ENCODE data around the gene TOB1.

The TOB1 gene

DNA sequence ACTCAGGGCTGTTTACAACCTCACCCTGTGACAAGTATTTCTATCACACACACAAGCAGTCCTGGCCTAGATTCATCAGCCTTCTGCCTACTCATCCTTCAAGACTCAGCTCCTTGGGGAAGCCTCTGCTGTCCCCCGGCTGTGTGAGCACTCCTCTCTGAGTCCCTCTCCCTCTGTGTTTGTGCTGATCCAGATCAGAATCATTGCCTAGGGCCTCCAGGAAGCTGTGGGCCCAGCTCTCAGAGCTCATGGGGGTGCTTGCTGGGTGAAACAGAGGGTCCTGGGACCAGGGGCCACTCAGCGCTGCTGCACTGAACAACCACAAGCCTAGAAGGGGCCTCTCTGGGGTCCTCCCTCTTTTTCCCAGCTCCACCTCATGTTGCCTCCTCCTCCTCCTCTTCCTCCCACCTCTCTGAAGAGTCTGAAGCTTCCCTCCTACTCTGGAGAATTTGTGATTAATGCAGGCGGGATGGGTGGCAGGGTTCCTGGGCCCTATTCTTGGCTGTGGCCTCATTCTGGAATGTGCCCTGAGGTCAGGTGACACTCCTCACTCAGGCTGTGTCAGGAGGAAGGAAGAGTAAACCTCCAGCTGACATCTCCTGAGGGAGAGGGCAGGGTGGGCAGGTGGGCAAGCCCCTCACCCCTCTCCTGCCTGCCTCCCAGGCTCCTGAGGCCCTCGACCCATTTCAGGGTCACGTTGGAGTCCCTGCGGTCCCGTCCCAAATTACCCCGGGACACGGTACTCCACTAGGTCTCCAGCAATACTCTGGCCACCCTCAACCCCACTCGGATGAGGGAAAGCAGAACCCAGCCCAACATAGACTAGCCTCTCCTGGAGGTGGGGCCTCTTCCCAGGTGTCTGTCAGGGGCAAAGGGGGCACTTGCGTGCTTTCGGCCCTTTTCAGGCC, 20.7 kb downstream of the TOB1 start:
- no peak for DNase-seq (ENCODE audit: low read depth, low spot score)

DNA sequence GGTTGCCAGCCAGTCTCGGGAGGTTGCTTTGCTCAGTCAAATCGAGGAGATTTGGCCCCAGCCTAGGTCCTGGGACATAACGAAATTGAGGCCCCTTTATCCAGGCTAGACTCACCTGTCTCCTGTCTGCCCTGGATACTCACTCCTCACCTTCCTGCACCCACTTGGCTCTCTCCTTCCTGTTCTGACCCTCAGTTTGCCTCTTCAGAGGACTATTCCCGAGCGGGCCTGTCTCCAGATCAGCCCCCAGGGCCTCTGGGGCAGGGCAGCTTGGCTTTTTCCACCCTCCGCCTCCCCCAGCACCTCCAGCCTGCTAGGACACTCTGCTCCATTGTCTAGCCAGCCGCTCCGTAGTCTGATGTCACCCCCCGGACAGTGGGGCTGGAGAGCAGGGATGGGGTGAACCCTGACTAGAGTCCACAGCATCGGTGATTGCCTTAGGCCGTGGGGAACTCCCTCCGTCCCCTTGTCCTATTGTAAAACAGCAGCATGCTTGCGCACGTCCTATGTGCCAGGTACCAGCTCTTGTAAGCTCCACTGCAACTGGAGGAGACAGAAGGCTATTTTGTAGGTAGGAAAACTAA, 21.9 kb downstream of the TOB1 start:
- no peak for DNase-seq (ENCODE audit: low read depth, low spot score)

DNA sequence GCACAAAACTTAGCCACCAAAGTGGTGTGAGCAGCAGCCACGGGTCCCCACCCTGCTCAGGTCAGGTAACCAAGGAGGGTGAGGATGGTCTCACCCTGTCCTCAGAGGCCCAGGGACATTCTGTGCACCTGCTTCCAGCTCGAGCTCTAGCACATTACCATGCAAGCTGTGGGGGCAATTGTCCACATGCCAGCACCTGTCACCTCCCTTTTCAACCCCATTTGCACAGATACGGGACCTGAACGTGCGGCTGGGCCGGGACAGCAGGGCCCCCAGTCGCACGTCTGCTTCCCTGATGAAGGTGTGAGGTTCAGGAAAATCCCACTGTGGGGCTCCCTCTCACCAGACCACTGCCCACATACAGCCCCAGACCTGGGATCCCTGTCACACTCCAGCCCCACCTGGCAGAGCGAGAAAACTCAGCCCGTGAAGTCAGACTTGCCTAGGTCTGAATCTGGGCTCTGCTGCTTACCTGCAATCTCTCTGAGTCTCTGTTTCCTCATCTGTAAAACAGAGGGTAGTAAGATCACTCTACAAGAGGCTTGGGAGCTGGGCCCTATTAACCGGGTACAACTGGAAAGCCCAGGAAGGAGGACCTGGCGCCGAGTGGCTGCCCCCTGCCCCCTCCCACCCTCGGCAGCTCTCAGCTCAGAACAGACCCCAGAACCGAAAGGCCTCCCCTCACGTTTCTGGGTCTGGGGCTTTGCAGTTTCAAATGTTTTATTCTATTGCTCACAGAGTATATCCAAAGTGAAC, 22.8 kb downstream of the TOB1 start:
- DNase-seq (ENCODE audit: low read depth, low spot score), result no peak

DNA sequence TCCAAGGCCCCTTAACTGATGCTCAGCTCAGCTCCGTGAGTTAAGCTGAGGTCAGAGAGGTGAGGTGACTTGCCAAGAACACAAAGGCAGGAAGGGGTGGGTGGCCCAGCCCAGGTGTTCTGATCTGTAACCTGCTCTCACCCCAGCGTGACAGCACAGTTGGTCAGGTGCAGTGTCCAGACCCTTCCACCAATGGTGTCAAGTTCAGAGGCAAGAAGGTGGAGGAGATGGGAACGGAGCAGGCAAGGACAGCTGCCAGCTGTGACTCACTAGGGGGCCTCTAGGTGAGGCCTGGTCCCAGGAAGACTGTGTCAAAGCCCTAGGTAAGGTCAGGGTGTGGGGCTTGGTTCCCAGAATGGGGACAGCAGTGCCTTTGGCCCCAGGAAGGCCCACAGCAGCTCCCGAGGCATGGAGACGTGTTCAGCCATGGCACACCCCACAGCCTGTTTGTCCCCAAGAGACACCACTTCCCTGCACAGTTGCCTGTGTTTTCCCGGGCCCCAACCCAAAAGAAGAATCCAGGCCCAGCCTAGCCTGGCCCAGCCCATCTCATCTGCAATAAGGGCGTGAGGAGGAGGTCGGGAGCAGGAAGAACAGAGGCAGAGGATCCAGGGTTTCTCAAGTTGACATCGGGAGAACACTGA, 23.5 kb downstream of the TOB1 start:
- no peak for DNase-seq (ENCODE audit: low read depth, low spot score)

DNA sequence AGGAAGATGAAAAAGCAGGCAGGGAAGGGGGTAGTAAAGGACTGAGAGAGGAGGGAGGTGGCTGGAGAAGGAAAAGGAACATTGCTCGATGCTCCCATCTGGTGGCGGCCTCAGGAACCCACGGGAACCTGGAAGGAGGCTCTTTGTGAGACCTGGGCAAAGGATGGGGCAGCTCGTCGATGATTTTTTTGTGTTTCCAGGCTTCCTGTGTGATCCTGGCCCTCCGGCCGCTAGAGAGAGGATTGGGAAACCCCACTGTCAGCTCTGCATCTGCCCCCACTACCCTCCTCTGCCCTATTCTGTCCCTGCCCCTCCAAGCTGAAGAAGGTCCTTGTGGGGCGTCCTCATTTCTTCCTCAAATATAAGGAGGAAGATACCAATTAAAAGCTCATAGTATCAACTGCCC, 24.2 kb downstream of the TOB1 start:
- no peak for DNase-seq (ENCODE audit: low read depth, low spot score)

DNA sequence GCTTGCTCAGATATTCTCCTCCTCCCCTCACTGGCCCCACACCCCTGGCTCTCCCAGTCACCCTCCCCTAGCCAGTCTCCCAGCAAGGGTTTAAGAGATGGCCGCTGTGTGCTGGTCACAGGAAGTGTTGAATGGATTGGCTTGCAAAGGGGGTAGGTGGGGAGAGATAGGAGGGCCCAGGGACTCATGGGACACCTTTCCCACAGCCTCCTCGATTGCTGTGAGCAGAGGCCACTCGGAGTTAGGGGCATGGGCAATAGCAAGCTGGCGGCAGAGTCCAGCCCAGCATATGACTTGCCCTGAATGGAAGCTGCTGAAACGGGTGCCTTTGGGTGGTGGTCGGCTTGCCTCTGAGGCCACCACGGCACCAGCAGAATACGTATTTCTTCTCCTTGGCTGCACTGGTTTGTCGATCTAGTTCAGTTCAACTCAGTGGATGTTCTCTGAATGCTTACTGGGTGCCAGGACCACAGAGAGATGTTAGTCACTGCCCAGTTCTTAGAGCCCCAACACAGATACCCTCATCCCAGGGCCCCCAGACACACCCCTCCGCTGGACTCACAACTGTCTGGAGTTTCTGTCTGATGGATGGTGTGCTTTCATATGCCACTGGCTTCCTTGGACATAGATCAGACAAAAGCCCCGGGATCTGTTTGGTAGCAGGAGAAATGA, 24.7 kb downstream of the TOB1 start:
- DNase-seq (ENCODE audit: low read depth, low spot score), result no peak

DNA sequence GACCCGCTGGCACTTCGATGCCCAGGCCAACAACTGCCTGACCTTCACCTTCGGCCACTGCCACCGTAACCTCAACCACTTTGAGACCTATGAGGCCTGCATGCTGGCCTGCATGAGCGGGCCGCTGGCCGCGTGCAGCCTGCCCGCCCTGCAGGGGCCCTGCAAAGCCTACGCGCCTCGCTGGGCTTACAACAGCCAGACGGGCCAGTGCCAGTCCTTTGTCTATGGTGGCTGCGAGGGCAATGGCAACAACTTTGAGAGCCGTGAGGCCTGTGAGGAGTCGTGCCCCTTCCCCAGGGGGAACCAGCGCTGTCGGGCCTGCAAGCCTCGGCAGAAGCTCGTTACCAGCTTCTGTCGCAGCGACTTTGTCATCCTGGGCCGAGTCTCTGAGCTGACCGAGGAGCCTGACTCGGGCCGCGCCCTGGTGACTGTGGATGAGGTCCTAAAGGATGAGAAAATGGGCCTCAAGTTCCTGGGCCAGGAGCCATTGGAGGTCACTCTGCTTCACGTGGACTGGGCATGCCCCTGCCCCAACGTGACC, 25.8 kb downstream of the TOB1 start:
- DNase-seq (ENCODE audit: low read depth, low spot score), result no peak

DNA sequence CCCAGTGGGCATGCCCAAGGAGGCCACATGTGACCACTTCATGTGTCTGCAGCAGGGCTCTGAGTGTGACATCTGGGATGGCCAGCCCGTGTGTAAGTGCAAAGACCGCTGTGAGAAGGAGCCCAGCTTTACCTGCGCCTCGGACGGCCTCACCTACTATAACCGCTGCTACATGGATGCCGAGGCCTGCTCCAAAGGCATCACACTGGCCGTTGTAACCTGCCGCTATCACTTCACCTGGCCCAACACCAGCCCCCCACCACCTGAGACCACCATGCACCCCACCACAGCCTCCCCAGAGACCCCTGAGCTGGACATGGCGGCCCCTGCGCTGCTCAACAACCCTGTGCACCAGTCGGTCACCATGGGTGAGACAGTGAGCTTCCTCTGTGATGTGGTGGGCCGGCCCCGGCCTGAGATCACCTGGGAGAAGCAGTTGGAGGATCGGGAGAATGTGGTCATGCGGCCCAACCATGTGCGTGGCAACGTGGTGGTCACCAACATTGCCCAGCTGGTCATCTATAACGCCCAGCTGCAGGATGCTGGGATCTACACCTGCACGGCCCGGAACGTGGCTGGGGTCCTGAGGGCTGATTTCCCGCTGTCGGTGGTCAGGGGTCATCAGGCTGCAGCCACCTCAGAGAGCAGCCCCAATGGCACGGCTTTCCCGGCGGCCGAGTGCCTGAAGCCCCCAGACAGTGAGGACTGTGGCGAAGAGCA, 26.4 kb downstream of the TOB1 start:
- DNase-seq (ENCODE audit: low read depth, low spot score), result no peak

GRCh38 chr17:50837980-50838954, 27.9 kb downstream of the TOB1 start:
- no peak for DNase-seq (ENCODE audit: low read depth, low spot score)

- DNase-seq (ENCODE audit: low read depth, low spot score), result no peak
Measured at GRCh38 chr17:50837286-50837979, 28.7 kb downstream of the TOB1 start.

DNA sequence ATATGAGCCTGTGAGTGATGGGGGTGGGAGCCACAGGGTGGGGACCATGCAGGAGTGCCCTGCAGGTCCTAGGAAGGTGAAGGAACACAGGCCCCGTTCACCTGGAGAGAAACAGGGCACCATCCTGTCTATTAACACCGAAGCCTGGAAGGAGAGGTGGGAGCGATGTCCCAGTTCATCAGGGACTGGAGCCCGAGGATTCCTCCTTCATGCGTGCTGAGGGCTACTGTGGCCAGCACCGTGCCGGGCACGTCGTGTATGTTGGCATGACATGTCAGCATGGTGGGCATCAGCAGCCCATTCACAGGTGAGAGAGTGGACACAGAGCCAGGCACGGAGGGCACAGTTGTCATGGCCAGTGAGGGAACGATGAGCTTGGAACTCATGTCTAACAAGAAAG, 29.3 kb downstream of the TOB1 start:
- no peak for DNase-seq (ENCODE audit: low read depth, low spot score)

DNA sequence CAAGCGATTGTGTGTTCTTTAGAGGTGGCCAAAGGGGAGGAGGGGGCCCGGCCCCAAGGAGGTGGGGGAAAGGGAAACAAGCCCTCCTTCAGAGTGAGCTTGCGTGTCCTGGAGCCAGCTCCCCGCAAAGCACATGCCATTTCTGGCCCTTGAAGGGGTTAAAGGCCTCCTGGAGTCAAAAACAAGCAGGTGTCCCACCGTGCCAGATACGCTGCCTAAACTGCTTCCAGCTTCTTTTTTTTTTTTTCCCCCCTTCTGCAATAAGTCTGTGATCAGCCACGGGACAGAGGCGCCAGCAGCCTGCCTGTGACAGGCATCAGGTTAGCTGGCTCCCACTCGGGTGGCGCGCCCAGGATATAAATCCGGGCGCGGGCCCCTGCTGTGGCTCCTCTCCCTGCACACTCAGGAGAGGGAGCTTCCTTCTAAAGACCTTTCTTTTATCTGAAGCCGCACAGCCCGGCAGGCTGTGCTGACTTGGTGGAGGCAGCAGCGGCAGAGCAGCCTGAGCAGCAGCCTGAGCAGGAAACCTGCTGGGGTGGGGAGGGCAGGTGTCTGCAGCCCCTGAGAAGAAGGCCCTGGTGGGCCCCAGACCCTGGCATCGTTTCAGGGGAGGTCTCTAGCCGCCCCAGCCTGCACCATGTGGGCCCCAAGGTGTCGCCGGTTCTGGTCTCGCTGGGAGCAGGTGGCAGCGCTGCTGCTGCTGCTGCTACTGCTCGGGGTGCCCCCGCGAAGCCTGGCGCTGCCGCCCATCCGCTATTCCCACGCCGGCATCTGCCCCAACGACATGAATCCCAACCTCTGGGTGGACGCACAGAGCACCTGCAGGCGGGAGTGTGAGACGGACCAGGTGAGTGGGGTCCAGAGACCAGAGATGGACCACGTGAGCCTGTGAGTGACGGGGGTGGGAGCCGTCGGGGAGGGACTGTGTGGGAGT, 30.6 kb downstream of the TOB1 start, which contains the start of gene WFIKKN2:
Gene WFIKKN2, plus strand, starts transcription at position 286 of the 934 bp plus-strand sequence. Its CDS starts 352 bp downstream, at position 638.
- no peak for DNase-seq (ENCODE audit: low read depth, low spot score)

GRCh38 chr17:50834429-50835300, 31.5 kb downstream of the TOB1 start:
- no peak for DNase-seq (ENCODE audit: low read depth, low spot score)

DNA sequence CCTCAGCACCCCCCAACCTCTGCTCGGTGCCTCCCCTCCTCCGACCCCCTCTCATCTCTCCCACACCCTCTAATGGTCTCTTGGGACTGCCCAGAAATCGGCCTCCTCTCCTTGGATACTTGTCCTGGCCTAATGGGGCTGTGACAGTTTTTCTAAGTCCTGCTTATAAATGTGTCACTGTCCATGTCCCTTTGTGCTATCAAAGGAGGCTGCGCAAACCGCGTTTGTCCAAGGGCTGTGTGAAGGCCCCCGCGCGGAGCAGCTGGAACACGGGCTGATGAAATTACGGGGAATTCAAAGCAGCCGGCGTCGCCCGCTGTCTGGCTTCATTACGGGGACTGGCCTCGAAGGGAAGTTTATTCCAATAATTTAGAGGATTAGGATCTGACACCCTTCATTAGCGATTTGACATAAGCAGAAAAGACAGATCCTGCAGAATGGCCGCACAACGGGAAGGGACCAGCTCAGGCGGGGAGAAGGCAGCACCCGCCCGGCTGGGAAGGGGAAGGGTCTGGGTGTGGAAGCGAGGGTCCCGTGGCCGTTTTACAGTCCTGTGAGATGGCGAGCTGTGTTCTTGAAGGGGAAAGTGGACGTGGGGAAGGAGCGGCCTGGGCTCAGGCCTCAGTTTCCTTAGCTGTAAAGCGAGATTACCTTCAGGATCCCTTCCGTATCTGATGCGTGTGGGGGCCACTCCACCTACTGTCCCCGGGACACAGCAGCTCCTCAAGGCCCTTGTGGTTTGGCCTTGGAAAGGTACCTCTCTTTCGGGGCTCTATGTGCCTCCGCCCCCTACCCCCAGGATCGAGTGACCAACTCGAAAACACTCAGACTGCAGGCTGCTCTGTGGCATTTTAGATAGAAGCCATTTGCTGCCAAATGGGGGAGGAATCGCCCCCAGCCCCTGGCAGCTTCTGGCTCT, 32.4 kb downstream of the TOB1 start:
- no peak for DNase-seq (ENCODE audit: low read depth, low spot score)

DNA sequence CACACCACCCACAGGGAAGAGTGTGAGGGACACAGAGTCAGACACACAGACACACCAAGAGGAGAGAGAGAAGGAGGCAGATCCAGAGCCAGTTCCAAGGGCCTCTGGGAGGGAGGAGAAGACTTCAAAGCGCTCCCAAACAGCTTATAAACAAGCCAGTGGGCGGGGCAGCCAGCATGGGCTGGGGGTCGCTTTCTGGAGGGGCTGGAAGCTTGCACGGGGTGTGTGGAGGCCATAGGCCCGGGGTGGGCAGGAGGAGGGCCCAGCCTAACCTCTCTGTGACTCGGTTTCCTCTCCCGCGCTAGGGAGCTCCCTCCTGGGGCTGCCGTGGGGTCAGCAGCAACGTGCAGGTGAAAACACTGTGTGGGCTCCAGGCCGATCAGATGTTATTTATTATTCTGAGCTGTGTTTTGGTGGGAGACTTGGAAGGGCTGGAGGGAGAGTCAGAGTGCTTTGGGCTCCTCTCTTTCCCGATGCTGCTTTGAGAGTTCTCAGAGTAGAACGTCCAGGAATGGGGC, 33.2 kb downstream of the TOB1 start:
- DNase-seq (ENCODE audit: low read depth, low spot score), result no peak
